Common myeloid progenitor, CD34-positive (primary cell): ENCODE measurements around the gene INPP4B.
A peak's percentile ranks its signal among the peaks of the same experiment; 100 is the strongest.

Experiments used
- CTCF ChIA-PET: fragments of 350-600 bp; sonication (Branson Sonifier 250); formaldehyde crosslinking; loops from one replicate; lab custom pipeline; 2021; ENCODE audit warnings: antibody characterized with exemption; lab: Charles Lee
- POLR2A ChIA-PET: fragments of 350-600 bp; sonication (Branson Sonifier 250); formaldehyde crosslinking; loops from one replicate; lab custom pipeline; 2021; ENCODE audit warnings: antibody characterized with exemption; lab: Charles Lee
- DNase-seq, 3 donors: peaks; one replicate each; pipeline versions ENCODE4 v3.0.0 to v3.0.0-alpha.2; 2013
- H3K27ac ChIP-seq, 2 experiments: 1 replicate in 1 of 2; 2 replicates in 1 of 2; pipeline ENCODE4 v1.7.0; 2013; ENCODE audit warnings: inconsistent platforms in 2 of 2, low read length in 2 of 2, mild to moderate bottlenecking in 2 of 2, low read depth in 1 of 2, moderate library complexity in 1 of 2; ENCODE audit not compliant: severe bottlenecking in 2 of 2, insufficient read depth in 1 of 2, poor library complexity in 1 of 2
- H3K27me3 ChIP-seq, 5 experiments: replicated peaks in 2 of 5; 1 replicate in 3 of 5; 2 replicates in 2 of 5; pipeline versions ENCODE4 v1.6.1 to v1.7.0; 2013; ENCODE audit warnings: low read length in 4 of 5, mild to moderate bottlenecking in 2 of 5, moderate library complexity in 2 of 5, inconsistent platforms in 1 of 5; ENCODE audit not compliant: insufficient read depth in 5 of 5, control insufficient read depth in 4 of 5
- H3K36me3 ChIP-seq, 4 experiments: 1 replicate in 2 of 4; 2 replicates in 2 of 4; pipeline versions ENCODE4 v1.6.1 to v1.7.0; 2013; ENCODE audit warnings: low read length in 3 of 4, control low read depth in 1 of 4, mild to moderate bottlenecking in 1 of 4; ENCODE audit not compliant: control insufficient read depth in 4 of 4, insufficient read depth in 4 of 4
- H3K4me1 ChIP-seq, 4 experiments: 1 replicate in 3 of 4; 2 replicates in 1 of 4; pipeline versions ENCODE4 v1.6.1 to v1.7.1; 2013; ENCODE audit warnings: low read length in 3 of 4, mild to moderate bottlenecking in 3 of 4, control low read depth in 1 of 4, inconsistent platforms in 1 of 4, moderate library complexity in 1 of 4; ENCODE audit not compliant: control insufficient read depth in 4 of 4, insufficient read depth in 4 of 4; ENCODE audit errors: control extremely low read depth in 1 of 4
- H3K4me3 ChIP-seq, 7 experiments: 1 replicate in 4 of 7; 2 replicates in 3 of 7; pipeline versions ENCODE4 v1.5.1 to v1.7.0; 2013; ENCODE audit warnings: mild to moderate bottlenecking in 7 of 7, low read length in 6 of 7, moderate library complexity in 6 of 7, inconsistent platforms in 2 of 7, low read depth in 2 of 7, control low read depth in 1 of 7; ENCODE audit not compliant: insufficient read depth in 4 of 7, control insufficient read depth in 1 of 7; ENCODE audit errors: extremely low read depth in 1 of 7
- H3K9me3 ChIP-seq, 5 experiments: 1 replicate in 4 of 5; 2 replicates in 1 of 5; pipeline versions ENCODE4 v1.6.1 to v1.7.1; 2013; ENCODE audit warnings: low read length in 4 of 5, mild to moderate bottlenecking in 2 of 5, inconsistent platforms in 1 of 5, low read depth in 1 of 5, moderate library complexity in 1 of 5; ENCODE audit not compliant: control insufficient read depth in 4 of 5, insufficient read depth in 2 of 5; ENCODE audit errors: control extremely low read depth in 1 of 5
- WGBS: methylation state at CpG from one replicate; pipeline ENCODE4 v1.1.5; 2013; ENCODE audit not compliant: insufficient coverage; 5-methylcytosine and 5-hydroxymethylcytosine counted together

The INPP4B gene

DNA sequence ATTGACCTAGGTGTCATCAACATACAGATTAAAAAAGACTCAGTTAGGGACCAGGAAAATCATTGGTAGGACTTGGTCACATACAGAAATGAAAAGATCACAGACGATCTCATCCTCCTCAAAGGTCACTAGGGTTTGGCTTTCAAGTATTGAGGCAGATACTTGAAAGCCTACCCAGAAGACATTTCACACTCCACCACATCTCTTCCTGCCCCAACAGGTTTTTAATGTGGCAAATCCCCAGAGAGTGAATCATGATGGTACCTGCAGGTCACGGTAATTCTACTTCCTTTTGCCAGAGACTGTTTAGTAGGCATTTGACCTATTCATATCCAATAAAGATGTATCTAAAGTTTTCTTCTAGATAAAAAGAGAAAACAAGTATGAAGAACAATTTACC lies 44.1 kb downstream of the INPP4B start:
- no peak overlapping the region for H3K4me3 ChIP-seq
- POLR2A ChIA-PET = interaction anchor here (1.0 kb wide), 1 partner anchor 16 kb away, joined by 3 read pairs; no protein-coding TSS in a partner anchor
- WGBS = 100% methylated on average over 1 of the region's 2 CpGs

DNA sequence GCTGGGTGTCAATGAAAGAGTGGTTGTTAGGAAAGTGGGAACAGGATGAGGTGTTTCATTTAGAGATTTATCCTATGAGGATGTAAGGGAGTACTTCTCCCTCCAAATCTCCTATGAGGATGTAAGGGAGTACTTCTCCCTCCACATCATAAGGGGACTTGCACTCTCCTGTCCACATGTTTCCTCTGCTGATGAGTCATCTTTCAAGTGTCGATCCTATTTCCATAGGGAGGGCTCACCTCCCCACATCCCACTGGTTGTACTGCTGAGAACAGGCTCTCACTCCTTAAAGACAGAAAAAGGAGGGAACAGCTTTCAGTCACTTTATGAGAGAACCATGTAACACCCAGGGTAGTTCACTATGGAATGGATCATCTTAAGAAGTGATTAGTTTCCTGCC lies 65.0 kb downstream of the INPP4B start:
- Histone ChIP-seq H3K9me3 (no peaks in the 10 kb centered on the region), H3K36me3 (peaks cover 0 to 5% (median 0%) of the 10 kb centered on the region in 4 experiments), H3K27ac (no peak overlapping the region), H3K4me3 (no peak overlapping the region), H3K4me1 (peaks cover 2 to 14% (median 10%) of the 10 kb centered on the region in 4 experiments), H3K27me3 (no peaks in the 10 kb centered on the region)
- ChIA-PET POLR2A (no interaction called here), CTCF (interaction anchor here (1.0 kb wide), 1 partner anchor 54 kb away, joined by 3 read pairs; no protein-coding TSS in a partner anchor)
- WGBS = 22% methylated on average over 1 of the region's 1 CpG
- peak in 1 of 3 donors; percentile 34 for DNase-seq

More for the DNA sequence above, 44.1 kb downstream of the INPP4B start:
- Histone ChIP-seq H3K27ac (no peak overlapping the region), H3K36me3 (peaks cover 0 to 13% (median 1%) of the 10 kb centered on the region in 4 experiments), H3K4me1 (peaks cover 0 to 17% (median 2%) of the 10 kb centered on the region in 4 experiments), H3K27me3 (no peaks in the 10 kb centered on the region), H3K9me3 (no peaks in the 10 kb centered on the region)
- no peak for DNase-seq
- CTCF ChIA-PET = no interaction called here

- H3K27ac ChIP-seq = no peak overlapping the region
- no peaks in the 10 kb centered on the region for H3K9me3 ChIP-seq
- H3K36me3 ChIP-seq = peaks cover 0 to 5% (median 0%) of the 10 kb centered on the region in 4 experiments
- ChIA-PET POLR2A (no interaction called here), CTCF (interaction anchor here (0.6 kb wide), 1 partner anchor 16 kb away, joined by 3 read pairs; no protein-coding TSS in a partner anchor)
- no peaks in the 10 kb centered on the region for H3K27me3 ChIP-seq
- H3K4me3 ChIP-seq = no peak overlapping the region
- H3K4me1 ChIP-seq = peaks cover 2 to 13% (median 9%) of the 10 kb centered on the region in 4 experiments
- DNase-seq = no peak
- WGBS = no CpG with 5 or more reads among the region's 1 CpG
Measured at GRCh38 chr4:142778900-142779299, 67.2 kb downstream of the INPP4B start.

GRCh38 chr4:142778430-142778829 lies 67.7 kb downstream of the INPP4B start:
- Histone ChIP-seq H3K27me3 (no peaks in the 10 kb centered on the region), H3K4me1 (peaks cover 2 to 13% (median 9%) of the 10 kb centered on the region in 4 experiments), H3K9me3 (no peaks in the 10 kb centered on the region), H3K36me3 (peaks cover 0 to 5% (median 0%) of the 10 kb centered on the region in 4 experiments), H3K27ac (no peak overlapping the region), H3K4me3 (no peak overlapping the region)
- ChIA-PET CTCF (interaction anchor here (0.6 kb wide), 1 partner anchor 16 kb away, joined by 3 read pairs; no protein-coding TSS in a partner anchor), POLR2A (no interaction called here)
- no peak for DNase-seq
- WGBS = no CpG with 5 or more reads among the region's 1 CpG

DNA sequence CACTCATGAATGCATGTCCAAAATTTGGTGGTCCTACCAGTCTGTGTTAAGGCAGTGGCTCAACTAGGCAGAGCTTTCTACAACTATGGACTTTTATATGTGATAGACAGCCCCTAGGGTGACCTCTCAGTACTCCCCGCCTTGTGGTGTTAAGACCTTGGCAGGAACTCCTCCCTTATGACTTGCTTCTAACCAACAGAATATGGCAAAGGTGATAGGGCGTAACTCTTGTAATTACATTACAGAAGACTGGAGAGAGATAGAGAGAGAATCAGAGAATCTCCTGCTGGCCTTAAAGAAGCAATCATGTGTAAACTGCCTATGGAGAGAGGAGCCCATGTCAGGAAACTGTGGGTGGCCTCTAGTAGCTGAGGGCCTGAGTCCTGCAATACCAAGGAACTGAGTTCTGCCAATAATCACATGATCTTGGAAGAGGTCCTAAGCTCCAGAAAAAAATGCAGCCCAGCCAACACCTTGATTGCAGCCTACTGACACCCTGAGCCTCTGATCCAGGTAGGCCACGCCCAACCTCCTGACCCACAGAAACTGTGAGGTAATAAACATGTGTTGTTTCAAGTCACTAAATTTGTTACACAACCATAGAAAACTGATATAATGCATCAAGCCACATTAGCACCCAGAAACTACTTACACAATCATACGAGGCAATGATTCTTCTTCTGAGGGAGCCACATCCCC lies 68.9 kb downstream of the INPP4B start:
- Histone ChIP-seq H3K36me3 (peaks cover 0 to 5% (median 0%) of the 10 kb centered on the region in 4 experiments), H3K4me1 (peaks cover 2 to 13% (median 9%) of the 10 kb centered on the region in 4 experiments), H3K9me3 (no peaks in the 10 kb centered on the region), H3K27ac (no peak overlapping the region), H3K27me3 (no peaks in the 10 kb centered on the region), H3K4me3 (no peak overlapping the region)
- CTCF ChIA-PET = interaction anchor here (0.7 to 1.3 kb wide), 2 partner anchors 25 to 224 kb away, joined by 3 to 4 read pairs; no protein-coding TSS in a partner anchor
- DNase-seq = peak in 1 of 3 donors; percentile 43
- WGBS = 86% methylated on average over 1 of the region's 4 CpGs
- POLR2A ChIA-PET = no interaction called here

GRCh38 chr4:142776026-142776425 lies 70.1 kb downstream of the INPP4B start:
- Histone ChIP-seq H3K36me3 (peaks cover 0 to 2% (median 0%) of the 10 kb centered on the region in 4 experiments), H3K4me1 (peaks cover 2 to 13% (median 9%) of the 10 kb centered on the region in 4 experiments), H3K27ac (no peak overlapping the region), H3K27me3 (no peaks in the 10 kb centered on the region), H3K4me3 (no peak overlapping the region), H3K9me3 (no peaks in the 10 kb centered on the region)
- CTCF ChIA-PET = interaction anchor here (1.3 kb wide), 1 partner anchor 24 kb away, joined by 4 read pairs; no protein-coding TSS in a partner anchor
- POLR2A ChIA-PET = no interaction called here
- peak in 2 of 3 donors; percentile 58 to 70 for DNase-seq
- no CpG with 5 or more reads among the region's 2 CpGs for WGBS

DNA sequence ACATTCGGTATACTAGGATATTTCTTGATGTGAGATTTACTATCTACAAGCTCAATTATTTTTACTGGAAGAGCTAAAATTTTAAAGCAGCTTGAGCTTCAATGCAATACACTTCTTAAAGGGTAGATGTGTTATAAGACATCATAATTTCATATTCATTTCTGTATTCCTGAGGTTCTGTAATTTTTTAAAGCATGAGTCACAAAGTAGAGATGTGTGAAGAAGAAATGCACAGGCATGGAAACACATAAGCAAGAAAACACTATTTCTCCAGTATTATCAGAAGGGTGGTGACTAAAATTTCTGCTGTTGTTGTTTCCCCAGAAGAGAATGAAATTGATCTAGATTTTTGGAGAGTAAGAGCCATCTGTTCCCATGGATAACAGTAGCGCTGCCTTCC lies 72.6 kb downstream of the INPP4B start:
- Histone ChIP-seq H3K9me3 (no peaks in the 10 kb centered on the region), H3K4me3 (no peak overlapping the region), H3K4me1 (peaks cover 4 to 13% (median 9%) of the 10 kb centered on the region in 4 experiments), H3K27ac (no peak overlapping the region), H3K36me3 (peaks cover 0 to 2% (median 0%) of the 10 kb centered on the region in 4 experiments), H3K27me3 (no peaks in the 10 kb centered on the region)
- no CpG with 5 or more reads among the region's 2 CpGs for WGBS
- ChIA-PET POLR2A (no interaction called here), CTCF (interaction anchor here (0.9 to 1.4 kb wide), 3 partner anchors 18 to 53 kb away, joined by 3 read pairs; no protein-coding TSS in a partner anchor)
- no peak for DNase-seq
